Gastroesophageal sphincter (tissue), 3 donors: Measurements from ENCODE around the gene OR2T11.
"Not testable (repeated sequence)": the region's sequence is repeated elsewhere in the genome, so short reads cannot be mapped to it uniquely, and the experiment has no call there.

Experiments used
- EP300 ChIP-seq: sonication (generic); formaldehyde crosslinking; IDR thresholded peaks from one replicate; pipeline ENCODE4 v1.6.1; 2017; ENCODE audit warnings: antibody characterized with exemption, mild to moderate bottlenecking
- POLR2A ChIP-seq, 2 donors: fragments of 450-650 bp; IDR thresholded peaks; one replicate each; pipeline ENCODE4 v1.6.1; 2017; ENCODE audit warnings: antibody characterized with exemption in 2 of 2, mild to moderate bottlenecking in 2 of 2, moderate library complexity in 1 of 2
- POLR2AphosphoS5 ChIP-seq: sonication (generic); formaldehyde crosslinking; IDR thresholded peaks from one replicate; pipeline ENCODE4 v1.6.1; 2017; ENCODE audit warnings: antibody characterized with exemption
- TF ChIP-seq, protein P1 (sequence below), 4 experiments: fragments of 200-600 bp in 2 of 4; fragments of 450-650 bp in 2 of 4; sonication (generic) in 1 of 4; IDR thresholded peaks; one replicate each; pipeline ENCODE4 v1.5.1; 2017 to 2019; ENCODE audit warnings: antibody characterized with exemption in 4 of 4, mild to moderate bottlenecking in 2 of 4, moderate library complexity in 2 of 4

DNA sequence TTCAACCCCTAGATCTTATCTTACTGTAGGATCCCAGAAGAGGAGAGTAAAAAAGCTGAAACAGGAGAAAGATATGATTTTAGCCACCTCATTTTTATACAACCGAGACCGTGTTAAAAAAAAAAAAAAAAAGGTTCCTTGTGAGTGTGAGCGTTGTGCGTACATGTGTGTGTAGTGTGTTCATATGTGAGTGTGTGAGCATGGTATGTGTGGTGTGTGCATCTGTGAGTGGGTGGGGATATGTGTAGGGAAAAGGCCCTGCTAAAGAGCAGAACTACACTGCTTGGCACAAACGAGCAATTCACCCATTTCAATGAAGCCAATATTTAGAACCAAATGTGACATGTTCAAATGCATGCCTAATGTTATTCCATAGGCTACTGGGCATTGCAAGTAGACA is 6.7 kb upstream of the OR2T11 start:
- TF ChIP-seq, protein P1, sequence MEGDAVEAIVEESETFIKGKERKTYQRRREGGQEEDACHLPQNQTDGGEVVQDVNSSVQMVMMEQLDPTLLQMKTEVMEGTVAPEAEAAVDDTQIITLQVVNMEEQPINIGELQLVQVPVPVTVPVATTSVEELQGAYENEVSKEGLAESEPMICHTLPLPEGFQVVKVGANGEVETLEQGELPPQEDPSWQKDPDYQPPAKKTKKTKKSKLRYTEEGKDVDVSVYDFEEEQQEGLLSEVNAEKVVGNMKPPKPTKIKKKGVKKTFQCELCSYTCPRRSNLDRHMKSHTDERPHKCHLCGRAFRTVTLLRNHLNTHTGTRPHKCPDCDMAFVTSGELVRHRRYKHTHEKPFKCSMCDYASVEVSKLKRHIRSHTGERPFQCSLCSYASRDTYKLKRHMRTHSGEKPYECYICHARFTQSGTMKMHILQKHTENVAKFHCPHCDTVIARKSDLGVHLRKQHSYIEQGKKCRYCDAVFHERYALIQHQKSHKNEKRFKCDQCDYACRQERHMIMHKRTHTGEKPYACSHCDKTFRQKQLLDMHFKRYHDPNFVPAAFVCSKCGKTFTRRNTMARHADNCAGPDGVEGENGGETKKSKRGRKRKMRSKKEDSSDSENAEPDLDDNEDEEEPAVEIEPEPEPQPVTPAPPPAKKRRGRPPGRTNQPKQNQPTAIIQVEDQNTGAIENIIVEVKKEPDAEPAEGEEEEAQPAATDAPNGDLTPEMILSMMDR (IDR thresholded peaks at IDR 0.05) = not testable (repeated sequence)
- not testable (repeated sequence) for TF ChIP-seq POLR2A (IDR thresholded peaks at IDR 0.05); POLR2AphosphoS5; EP300
